Mesenchymal stem cell (in vitro differentiated cells and primary cell): ENCODE results near the gene CEP104.
"Not testable (repeated sequence)": the region's sequence is repeated elsewhere in the genome, so short reads cannot be mapped to it uniquely, and the experiment has no call there.

Experiments used
- DNase-seq: peaks from one replicate; pipeline ENCODE4 v3.0.0-alpha.2; 2013
- H2AFZ ChIP-seq: one replicate; pipeline ENCODE4 v1.6.1; 2013; ENCODE audit warnings: low read depth, mild to moderate bottlenecking, control low read depth, inconsistent platforms, low read length, moderate library complexity
- H2AK5ac ChIP-seq: 2 replicates; pipeline ENCODE4 v1.6.1; 2013; ENCODE audit warnings: low read length, moderate library complexity, mild to moderate bottlenecking, inconsistent platforms; ENCODE audit not compliant: severe bottlenecking
- H2BK120ac ChIP-seq: one replicate; pipeline ENCODE4 v1.6.1; 2013; ENCODE audit warnings: low read depth, mild to moderate bottlenecking, inconsistent platforms, low read length, moderate library complexity
- H2BK12ac ChIP-seq, 2 experiments: one replicate each; pipeline ENCODE4 v1.6.1; 2013; ENCODE audit warnings: inconsistent platforms in 2 of 2, low read length in 2 of 2, mild to moderate bottlenecking in 2 of 2, moderate library complexity in 2 of 2, control low read depth in 1 of 2
- H2BK15ac ChIP-seq: one replicate; pipeline ENCODE4 v1.6.1; 2013; ENCODE audit warnings: mild to moderate bottlenecking, low read depth, inconsistent platforms; ENCODE audit not compliant: poor library complexity, severe bottlenecking
- H2BK5ac ChIP-seq: 2 replicates; pipeline ENCODE4 v1.6.1; 2013; ENCODE audit warnings: low read depth, mild to moderate bottlenecking, low read length, control low read depth, inconsistent platforms; ENCODE audit not compliant: poor library complexity, severe bottlenecking
- H3K14ac ChIP-seq, 2 experiments: one replicate each; pipeline ENCODE4 v1.6.1; 2013; ENCODE audit warnings: inconsistent platforms in 2 of 2, low read length in 2 of 2, control low read depth in 1 of 2, mild to moderate bottlenecking in 1 of 2, moderate library complexity in 1 of 2
- H3K18ac ChIP-seq, 2 experiments: one replicate each; pipeline ENCODE4 v1.6.1; 2013; ENCODE audit warnings: inconsistent platforms in 2 of 2, low read length in 2 of 2, control low read depth in 1 of 2, low read depth in 1 of 2, mild to moderate bottlenecking in 1 of 2
- H3K23ac ChIP-seq, 2 experiments: one replicate each; pipeline ENCODE4 v1.6.1; 2013; ENCODE audit warnings: inconsistent platforms in 2 of 2, low read length in 2 of 2, mild to moderate bottlenecking in 2 of 2, moderate library complexity in 2 of 2, control low read depth in 1 of 2
- H3K27ac ChIP-seq: 2 replicates; pipeline ENCODE4 v1.5.1; 2013; ENCODE audit warnings: mild to moderate bottlenecking, moderate library complexity, low read length, control low read depth, inconsistent platforms; ENCODE audit not compliant: poor library complexity, severe bottlenecking
- H3K27me3 ChIP-seq, 2 experiments: 2 replicates each; pipeline versions ENCODE4 v1.6.1 to v1.7.0; 2013; ENCODE audit warnings: low read length in 2 of 2, mild to moderate bottlenecking in 2 of 2, moderate library complexity in 2 of 2, control low read depth in 1 of 2, inconsistent platforms in 1 of 2; ENCODE audit not compliant: control insufficient read depth in 1 of 2, insufficient read depth in 1 of 2
- H3K36me3 ChIP-seq, 2 experiments: 2 replicates each; pipeline versions ENCODE4 v1.6.1 to v1.7.0; 2013; ENCODE audit warnings: low read length in 2 of 2, control low read depth in 1 of 2, inconsistent platforms in 1 of 2, low read depth in 1 of 2, mild to moderate bottlenecking in 1 of 2; ENCODE audit not compliant: insufficient read depth in 2 of 2, control insufficient read depth in 1 of 2
- H3K4ac ChIP-seq, 2 experiments: one replicate each; pipeline ENCODE4 v1.6.1; 2013; ENCODE audit warnings: inconsistent platforms in 2 of 2, low read length in 2 of 2, mild to moderate bottlenecking in 2 of 2, moderate library complexity in 2 of 2, control low read depth in 1 of 2, low read depth in 1 of 2
- H3K4me1 ChIP-seq: 2 replicates; pipeline ENCODE4 v1.6.1; 2013; ENCODE audit warnings: low read depth, low read length, control low read depth; ENCODE audit not compliant: control insufficient read depth, insufficient read depth
- H3K4me2 ChIP-seq: 2 replicates; pipeline ENCODE4 v1.6.1; 2013; ENCODE audit warnings: low read length, mild to moderate bottlenecking, inconsistent platforms; ENCODE audit not compliant: poor library complexity, severe bottlenecking
- H3K4me3 ChIP-seq, 2 experiments: 2 replicates each; pipeline versions ENCODE4 v1.5.1 to v1.7.0; 2013; ENCODE audit warnings: low read length in 2 of 2, mild to moderate bottlenecking in 2 of 2, control low read depth in 1 of 2, low read depth in 1 of 2; ENCODE audit not compliant: insufficient read depth in 1 of 2
- H3K79me1 ChIP-seq: replicated peaks from 2 replicates; pipeline ENCODE4 v1.6.1; 2013; ENCODE audit warnings: mild to moderate bottlenecking, control low read depth, low read length, inconsistent platforms; ENCODE audit not compliant: poor library complexity, severe bottlenecking
- H3K9ac ChIP-seq: 2 replicates; pipeline ENCODE4 v1.7.0; 2013; ENCODE audit warnings: mild to moderate bottlenecking, low read length, moderate library complexity
- H3K9me3 ChIP-seq: 2 replicates; pipeline ENCODE4 v1.7.0; 2013; ENCODE audit warnings: mild to moderate bottlenecking, low read length; ENCODE audit not compliant: control insufficient read depth
- H4K8ac ChIP-seq: one replicate; pipeline ENCODE4 v1.6.1; 2013; ENCODE audit warnings: inconsistent platforms, mild to moderate bottlenecking, low read length, moderate library complexity
- H4K91ac ChIP-seq: one replicate; pipeline ENCODE4 v1.6.1; 2013; ENCODE audit warnings: mild to moderate bottlenecking, low read length, inconsistent platforms
- WGBS: methylation state at CpG from one replicate; pipeline ENCODE4 v1.1.7; 2013; ENCODE audit warnings: mixed read lengths; 5-methylcytosine and 5-hydroxymethylcytosine counted together

Gene CEP104

DNA sequence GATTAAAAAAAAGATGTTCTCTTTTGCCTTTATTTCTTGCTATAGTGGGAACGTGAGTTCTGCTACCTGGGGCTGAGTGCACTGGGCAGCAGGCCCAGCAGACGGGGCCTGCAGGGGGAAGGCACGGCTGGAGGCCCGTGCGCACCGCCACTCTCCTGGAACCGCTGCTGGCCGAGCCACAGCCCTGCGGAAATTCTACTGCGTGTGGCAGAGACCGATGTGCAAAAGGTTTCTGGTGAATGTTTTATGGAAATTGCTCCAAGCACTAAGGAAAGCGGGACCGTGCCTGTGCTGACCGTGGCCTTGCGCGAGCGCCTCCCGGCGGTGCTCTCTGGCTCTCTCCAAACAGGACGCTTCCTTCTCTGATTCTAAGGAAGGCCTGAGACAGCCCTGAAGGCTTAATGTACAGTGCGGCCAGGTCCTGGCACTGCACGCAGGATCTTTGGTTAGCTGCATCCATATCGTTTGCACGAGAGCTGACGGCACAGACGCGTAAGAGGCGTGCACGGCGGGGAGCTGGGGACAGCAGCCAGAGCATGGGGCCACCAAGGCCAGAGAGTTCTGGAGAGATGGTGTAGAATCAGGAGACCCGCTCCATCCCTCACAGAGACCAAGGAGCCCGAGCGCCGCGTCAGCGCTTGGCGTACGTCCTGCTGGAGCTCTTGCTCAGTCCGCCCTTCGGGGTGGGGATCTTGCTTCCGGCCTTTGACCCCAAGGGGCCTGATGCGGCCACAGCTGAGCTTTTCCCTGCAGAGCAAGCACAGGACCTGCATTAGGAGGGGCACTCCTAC is 42.0 kb downstream of the CEP104 start:
- Histone ChIP-seq H3K4me3 (no peak overlapping the region), H3K36me3 (peaks cover 46 to 49% of the 10 kb centered on the region in 2 experiments), H2AFZ (no peak overlapping the region), H4K91ac (no peak overlapping the region), H3K9ac (no peak overlapping the region), H3K4ac (no peak overlapping the region), H3K23ac (no peak overlapping the region), H2AK5ac (no peak overlapping the region), H2BK120ac (no peak overlapping the region), H3K18ac (no peak overlapping the region), H3K4me2 (no peak overlapping the region), H3K4me1 (peaks cover 10% of the 10 kb centered on the region), H2BK15ac (no peak overlapping the region), H3K27ac (no peak overlapping the region), H2BK12ac (no peak overlapping the region), H3K9me3 (no peaks in the 10 kb centered on the region), H3K14ac (no peak overlapping the region), H4K8ac (no peak overlapping the region), H2BK5ac (no peak overlapping the region), H3K27me3 (no peaks in the 10 kb centered on the region), H3K79me1 (peaks cover 1% of the 10 kb centered on the region)
- 95% methylated on average over 42 of the region's 42 CpGs for WGBS
- no peak for DNase-seq

DNA sequence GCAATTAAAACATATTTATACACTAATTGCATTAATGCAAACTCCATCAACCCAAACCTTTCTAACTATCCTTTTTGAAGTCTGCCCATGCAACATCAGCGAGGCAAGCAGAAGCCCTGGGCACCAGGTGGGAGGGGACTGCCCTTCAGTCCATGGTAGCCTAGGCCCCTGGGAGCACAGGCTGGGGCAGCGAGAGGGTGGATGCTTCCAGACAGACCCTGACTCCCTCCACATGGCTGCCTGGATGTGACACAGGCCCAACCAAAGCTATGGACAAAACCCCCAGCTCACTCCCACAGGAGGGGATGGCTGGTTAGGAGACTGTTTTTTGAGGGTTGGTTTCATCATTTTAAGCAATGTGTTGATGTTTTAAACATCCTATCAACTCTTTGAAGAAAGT is 42.9 kb downstream of the CEP104 start:
- Histone ChIP-seq H3K4me3 (no peak overlapping the region), H3K23ac (no peak overlapping the region), H2AK5ac (no peak overlapping the region), H2BK5ac (no peak overlapping the region), H3K27ac (no peak overlapping the region), H3K9ac (no peak overlapping the region), H4K8ac (no peak overlapping the region), H3K18ac (no peak overlapping the region), H3K79me1 (peaks cover 1% of the 10 kb centered on the region), H3K9me3 (no peaks in the 10 kb centered on the region), H2BK120ac (no peak overlapping the region), H3K4me2 (no peak overlapping the region), H3K4me1 (peaks cover 7% of the 10 kb centered on the region), H3K27me3 (no peaks in the 10 kb centered on the region), H3K36me3 (peaks cover 40 to 46% of the 10 kb centered on the region in 2 experiments), H4K91ac (no peak overlapping the region), H3K4ac (no peak overlapping the region), H2AFZ (no peak overlapping the region), H2BK12ac (no peak overlapping the region), H2BK15ac (no peak overlapping the region), H3K14ac (no peak overlapping the region)
- WGBS = 93% methylated on average over 1 of the region's 2 CpGs
- DNase-seq = no peak

DNA sequence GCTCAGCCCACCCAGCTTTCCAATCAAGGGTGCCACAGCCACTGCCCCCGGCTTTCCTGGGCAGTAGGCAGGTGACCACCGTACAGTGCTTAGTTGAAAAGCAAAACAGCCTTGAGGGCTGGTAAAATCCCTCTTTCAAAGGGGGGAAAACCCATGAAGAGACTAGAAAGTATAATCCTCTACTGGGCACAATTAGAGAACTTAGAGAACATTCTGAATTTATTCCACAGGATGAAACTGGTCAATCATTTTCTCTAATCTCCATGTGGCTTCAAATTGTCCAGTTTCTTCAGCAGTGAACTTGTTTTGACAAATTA is 45.5 kb downstream of the CEP104 start:
- Histone ChIP-seq H3K4ac (no peak overlapping the region), H3K36me3 (peaks cover 27 to 29% of the 10 kb centered on the region in 2 experiments), H2BK15ac (no peak overlapping the region), H3K9ac (no peak overlapping the region), H3K4me2 (peak overlapping the region; percentile 35), H3K27ac (no peak overlapping the region), H3K4me3 (no peak overlapping the region), H3K23ac (no peak overlapping the region), H3K9me3 (no peaks in the 10 kb centered on the region), H3K4me1 (peaks cover 7% of the 10 kb centered on the region), H2BK5ac (no peak overlapping the region), H2AFZ (no peak overlapping the region), H2BK120ac (no peak overlapping the region), H3K79me1 (no peaks in the 10 kb centered on the region), H4K8ac (no peak overlapping the region), H3K18ac (no peak overlapping the region), H4K91ac (peak overlapping the region; percentile 15), H2BK12ac (no peak overlapping the region), H3K27me3 (no peaks in the 10 kb centered on the region), H3K14ac (no peak overlapping the region), H2AK5ac (no peak overlapping the region)
- DNase-seq = peak; percentile 3
- 58% methylated on average over 2 of the region's 2 CpGs for WGBS

DNA sequence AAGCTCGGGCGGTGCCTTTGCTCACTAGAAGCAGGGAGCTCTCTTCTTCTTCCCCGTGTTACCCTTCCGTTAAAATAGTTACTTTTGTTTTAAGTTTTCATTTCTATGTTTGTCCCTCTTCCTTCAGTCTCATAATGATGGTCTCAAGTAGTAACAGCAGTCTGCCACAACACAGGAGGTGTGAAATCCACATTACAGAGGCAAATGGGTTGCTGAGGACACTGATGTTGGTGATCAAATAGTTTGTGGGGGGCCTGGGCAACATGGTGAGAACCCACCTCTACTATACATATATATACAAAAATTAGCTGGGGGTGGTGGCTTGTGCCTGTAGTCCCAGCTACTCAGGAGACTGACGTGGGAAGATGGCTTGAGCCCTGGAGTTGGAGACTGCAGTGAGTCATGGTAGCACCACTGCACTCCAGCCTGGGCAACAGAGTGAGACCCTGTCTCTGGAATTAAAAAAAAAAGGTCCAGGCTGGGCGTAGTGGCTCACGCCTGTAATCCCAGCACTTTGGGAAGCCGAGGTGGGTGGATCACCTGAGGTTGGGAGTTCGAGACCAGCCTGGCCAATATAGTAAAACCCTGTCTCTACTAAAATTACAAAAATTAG is 46.8 kb downstream of the CEP104 start:
- not testable (repeated sequence) for H2BK5ac ChIP-seq, H3K27me3 ChIP-seq, H2AFZ ChIP-seq, H3K9me3 ChIP-seq, H3K4ac ChIP-seq, H2BK12ac ChIP-seq, H4K91ac ChIP-seq, H3K79me1 ChIP-seq, H4K8ac ChIP-seq, H3K23ac ChIP-seq, H3K4me3 ChIP-seq, H3K9ac ChIP-seq, H3K27ac ChIP-seq, DNase-seq, H2BK120ac ChIP-seq, H3K4me2 ChIP-seq, H2AK5ac ChIP-seq, H2BK15ac ChIP-seq, H3K14ac ChIP-seq, H3K4me1 ChIP-seq, H3K18ac ChIP-seq
- WGBS = 95% methylated on average over 7 of the region's 9 CpGs
- peaks cover 14 to 16% of the 10 kb centered on the region in 2 experiments for H3K36me3 ChIP-seq
